GM12801 (cell line): ENCODE results near the gene SIRT2.

Source experiments
- TF ChIP-seq, protein P1 (sequence below): IDR thresholded peaks from one replicate; pipeline ENCODE4 v1.5.1; 2011; ENCODE audit warnings: control low read depth; ENCODE audit not compliant: insufficient read length; ENCODE audit errors: extremely low read depth

Gene SIRT2

DNA sequence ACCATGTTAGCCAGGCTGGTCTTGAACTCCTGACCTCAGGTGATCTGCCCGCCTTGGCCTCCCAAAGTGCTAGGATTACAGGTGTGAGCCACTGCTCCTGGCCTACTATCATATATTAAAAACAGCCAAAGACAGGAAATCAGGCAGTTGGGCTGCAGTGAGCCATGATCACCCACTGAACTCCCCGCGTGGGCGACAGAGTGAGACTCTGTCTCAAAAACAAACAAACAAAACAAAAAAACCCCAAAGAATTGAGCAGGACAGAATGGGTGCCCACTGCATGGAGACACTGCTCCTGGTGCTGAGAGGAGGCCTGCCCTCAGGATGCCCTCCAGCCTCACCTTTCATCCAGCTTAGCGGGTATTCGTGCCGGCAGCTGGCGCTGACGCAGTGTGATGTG, 16.1 kb downstream of the SIRT2 start:
- TF ChIP-seq, protein P1, sequence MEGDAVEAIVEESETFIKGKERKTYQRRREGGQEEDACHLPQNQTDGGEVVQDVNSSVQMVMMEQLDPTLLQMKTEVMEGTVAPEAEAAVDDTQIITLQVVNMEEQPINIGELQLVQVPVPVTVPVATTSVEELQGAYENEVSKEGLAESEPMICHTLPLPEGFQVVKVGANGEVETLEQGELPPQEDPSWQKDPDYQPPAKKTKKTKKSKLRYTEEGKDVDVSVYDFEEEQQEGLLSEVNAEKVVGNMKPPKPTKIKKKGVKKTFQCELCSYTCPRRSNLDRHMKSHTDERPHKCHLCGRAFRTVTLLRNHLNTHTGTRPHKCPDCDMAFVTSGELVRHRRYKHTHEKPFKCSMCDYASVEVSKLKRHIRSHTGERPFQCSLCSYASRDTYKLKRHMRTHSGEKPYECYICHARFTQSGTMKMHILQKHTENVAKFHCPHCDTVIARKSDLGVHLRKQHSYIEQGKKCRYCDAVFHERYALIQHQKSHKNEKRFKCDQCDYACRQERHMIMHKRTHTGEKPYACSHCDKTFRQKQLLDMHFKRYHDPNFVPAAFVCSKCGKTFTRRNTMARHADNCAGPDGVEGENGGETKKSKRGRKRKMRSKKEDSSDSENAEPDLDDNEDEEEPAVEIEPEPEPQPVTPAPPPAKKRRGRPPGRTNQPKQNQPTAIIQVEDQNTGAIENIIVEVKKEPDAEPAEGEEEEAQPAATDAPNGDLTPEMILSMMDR: no peak

DNA sequence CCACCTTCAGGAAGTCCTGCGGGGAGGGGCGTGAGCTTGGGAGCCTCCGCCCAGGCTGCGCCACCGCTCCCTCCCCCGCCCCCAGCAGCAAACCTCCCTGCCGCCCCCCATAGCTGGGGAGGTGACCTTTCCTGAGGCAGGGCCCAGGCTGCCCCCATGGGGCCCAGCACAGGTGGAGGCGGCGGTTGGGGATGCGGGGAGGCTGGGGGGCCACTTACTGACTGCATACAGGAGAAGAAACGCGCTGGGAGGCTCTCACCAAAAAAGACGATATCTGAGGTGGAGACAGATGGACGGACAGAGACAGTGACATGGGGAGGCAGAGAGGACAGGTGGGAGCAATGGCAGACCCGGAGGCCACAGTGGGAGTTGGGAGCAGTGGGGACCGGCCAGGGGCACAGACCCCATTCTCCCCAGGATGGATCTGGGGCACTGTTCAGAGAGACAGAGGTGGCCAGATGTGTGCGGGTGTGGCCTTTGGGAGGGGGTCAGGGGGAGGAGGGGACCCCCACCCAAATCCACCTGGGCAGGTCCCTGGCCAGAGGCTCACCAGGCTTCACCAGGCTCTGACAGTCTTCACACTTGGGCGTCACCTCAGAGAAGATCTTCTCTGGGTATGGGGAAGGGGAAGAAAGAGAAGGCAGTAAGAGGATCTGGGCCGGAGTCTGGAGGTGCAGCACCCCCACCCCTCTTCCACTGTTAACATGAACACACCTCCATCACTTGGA, 18.4 kb downstream of the SIRT2 start:
- TF ChIP-seq, protein P1: no peak

DNA sequence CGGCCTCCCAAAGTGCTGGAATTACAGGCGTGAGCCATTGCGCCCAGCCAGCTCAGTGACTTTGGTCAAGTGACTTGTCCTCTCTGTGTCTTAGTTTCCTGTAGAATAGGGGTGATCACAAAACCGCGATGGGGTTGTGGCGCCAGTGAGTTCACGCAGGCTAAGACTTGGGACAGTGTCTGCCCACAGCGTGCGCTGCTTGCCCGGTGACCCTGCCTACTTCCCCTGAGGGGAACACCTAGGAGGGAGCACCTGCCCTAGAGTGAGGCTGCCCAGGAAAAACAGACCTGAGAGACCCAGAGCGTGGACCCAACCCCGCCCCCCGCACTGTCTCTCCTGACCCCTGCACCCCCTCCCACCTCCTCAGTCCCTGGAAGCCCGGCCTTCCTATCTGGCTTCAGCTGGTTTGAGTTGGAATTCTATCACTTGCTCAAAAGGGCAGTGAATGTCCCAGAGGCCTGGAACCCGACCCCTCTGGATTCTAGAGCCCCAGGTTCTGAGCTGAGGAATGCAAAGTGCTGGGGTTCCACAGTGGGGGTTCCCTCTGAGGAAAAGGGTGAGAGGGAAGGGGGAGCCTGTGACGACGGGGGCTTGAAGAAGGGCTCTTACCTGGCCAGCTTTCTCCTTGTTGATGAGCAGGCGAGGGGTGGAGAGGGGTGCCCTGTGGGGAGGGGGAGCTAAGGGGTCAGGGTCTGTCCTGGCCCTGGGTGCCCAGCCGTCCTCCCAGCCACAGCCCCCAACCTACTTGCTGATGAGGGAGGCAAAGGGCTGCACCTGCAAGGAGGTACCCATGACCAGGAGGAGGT, 19.1 kb downstream of the SIRT2 start:
- TF ChIP-seq, protein P1: no peak

DNA sequence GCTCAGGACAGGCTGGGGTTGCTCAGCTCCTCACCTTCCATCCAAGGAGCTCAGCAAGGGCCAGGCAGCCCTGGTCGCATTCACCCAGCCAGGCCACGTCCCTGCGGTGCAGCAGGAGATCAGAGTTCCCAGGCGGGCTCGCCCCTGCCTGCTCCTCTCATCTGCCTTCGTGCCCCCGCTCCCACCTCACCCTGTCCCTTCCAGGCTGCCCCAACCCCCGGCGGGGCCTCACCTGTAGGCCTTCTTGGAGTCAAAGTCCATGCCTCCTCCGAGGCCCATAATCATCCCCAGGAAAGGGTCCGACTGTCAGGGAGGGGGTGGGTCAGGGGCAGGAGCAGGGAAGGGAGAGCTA, 20.0 kb downstream of the SIRT2 start:
- TF ChIP-seq, protein P1: no peak

DNA sequence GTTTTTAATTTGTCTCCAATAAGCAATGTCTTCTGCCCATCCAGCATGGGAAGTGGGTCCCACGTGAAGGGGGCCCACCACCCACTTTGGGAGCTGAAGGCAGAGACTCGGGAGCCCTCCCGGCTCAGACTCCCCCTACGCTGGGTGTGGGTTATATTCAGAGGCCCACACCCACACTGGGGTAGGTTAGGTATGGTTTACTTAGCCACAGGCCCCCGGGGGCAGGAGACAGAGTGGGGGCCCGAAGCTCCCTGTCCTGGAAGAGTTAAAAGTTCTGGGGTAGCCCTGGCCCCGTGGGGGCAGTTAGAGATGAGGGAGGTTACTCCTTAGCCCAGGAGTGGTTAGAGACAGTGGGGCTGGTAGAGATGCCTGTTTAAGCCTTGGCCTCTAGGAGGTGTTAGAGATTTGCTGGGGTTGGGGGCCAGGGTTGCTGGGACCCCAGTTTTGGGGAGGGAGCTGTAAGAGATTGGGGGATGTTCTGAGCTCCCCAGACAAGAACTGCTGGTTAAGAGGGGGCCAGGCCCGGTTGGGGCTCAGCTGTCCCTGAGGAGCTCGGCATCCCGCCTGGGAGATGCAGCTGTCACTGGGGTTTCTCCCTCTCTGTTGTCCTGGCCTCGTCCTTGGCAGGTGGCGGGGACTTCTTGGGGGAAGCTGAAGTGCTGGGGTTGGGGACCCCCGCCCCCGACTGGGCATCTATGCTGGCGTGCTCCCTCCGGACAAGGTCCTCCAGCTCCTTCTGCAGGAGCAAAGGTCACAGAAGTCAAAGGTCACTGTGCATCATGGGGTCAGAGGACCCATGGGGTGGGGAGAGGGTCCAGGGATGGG, 20.6 kb downstream of the SIRT2 start:
- TF ChIP-seq, protein P1: no peak

DNA sequence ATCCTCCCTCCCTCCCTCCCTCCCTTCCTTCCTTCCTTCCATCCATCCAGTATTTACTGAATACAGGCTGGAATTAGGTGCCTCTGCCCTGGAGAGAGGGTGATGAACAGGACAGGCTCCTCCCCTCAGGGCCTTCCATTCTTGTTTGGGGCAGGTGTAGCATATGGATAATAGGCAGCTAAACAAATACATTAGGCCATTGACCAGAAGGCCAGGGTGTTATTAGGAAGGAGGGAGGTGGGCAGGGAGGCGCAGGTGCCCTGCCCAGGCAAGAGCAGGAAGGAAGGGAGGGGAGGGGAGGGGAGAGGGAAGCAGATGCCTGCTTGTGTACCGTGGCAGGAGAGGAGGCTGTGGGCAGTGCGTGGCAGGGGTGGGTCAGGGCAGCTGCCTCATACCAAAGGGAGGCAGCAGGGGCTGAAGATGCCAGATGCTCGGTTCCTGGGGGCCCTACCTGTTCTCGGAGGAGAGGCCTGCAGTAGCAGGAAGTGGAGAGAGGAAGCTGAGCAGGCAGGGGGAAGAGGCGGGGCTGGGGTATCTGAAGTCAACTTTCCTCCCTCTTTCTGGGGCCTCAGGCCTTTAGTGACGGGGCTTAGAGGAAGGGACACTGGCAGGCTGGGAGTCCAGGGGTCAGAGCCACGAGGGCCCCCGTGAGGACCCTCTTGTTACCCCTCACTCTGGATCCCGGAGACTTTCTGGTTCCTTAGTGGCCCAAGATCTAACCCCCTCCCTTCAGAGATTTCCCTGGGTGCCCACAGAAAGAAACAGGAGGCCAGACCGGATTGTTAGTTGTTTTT, 21.4 kb downstream of the SIRT2 start, which contains the start of gene RINL:
RINL (minus strand) TSS at position 495 of the 794 bp plus-strand sequence. CDS start 1,533 bp downstream, outside the sequence.
- TF ChIP-seq, protein P1: no peak
